ENCODE measurements around the gene GFPT2.

Gene GFPT2

DNA sequence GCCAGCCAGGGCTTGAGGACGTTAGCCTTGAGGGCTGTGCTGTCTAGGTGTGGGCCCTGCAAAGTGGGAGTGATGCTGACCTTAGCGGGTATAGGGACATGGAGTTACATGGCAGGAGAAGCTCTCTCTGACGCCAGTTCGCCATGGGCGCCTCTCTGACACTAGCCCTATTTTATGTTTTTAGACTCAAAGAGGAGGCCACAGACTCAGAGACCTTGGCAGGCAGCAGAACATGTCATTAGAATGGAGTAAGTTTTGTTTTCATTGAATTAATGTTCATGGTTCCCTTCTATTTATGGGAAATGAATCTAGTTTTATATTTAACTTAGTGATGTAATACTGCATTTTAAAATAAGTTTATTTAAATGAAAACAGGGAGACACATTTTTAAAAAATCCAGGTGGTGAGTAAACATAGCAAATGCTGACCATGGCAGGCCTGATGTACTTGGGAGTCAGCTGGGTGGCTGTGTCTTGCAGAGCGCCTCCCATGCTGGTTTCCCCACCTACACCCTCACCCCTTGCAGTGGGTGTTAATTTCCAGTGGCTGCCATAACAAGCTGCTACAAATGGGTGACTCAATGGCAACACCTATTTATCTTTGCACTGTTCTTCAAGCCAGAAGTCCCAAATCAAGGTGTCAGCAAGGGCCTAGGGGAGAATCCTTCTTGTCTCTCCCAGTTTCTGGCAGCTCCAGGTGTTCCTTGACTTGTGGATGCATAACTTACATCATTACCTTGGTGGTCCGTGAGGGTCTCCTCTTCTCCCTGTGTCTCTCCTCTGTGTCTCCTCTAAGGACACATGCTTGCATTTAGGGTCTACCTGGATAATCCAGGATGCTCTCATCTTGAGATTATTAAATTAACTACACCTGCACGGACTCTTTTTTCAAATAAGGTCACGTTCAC is 25.6 kb upstream of the GFPT2 start:
- FAIRE-seq = no peak

DNA sequence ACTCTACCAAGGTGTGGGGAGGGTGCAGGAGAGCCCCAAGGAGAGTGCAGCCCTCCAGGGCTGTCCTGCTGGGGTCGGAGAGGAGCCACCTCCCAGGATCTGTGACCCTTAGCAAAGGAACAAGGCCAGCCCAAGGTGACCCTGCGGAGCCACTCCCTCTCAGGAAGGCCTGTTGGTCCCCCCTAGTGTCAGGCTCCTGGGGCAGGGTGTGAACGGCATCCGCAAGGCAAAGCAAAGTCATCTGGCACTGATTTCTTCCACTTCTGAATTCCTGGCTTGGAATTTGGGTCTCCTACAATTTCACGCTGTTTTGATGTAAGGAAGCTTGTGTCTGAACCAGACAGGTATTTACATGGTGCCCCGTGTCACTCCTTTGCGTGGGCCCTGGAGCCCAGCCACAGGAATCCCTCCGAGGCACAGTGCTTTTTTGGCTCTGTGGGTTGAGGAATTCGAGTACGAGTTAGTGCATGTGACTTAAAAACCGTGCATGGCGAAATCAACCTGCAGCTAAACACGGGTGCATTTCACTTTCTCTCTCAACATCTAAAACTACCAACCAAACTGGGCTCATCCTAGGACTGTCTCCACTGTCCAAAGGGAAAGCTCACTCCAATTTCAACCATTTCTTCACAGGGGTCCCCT is 24.5 kb upstream of the GFPT2 start:
- FAIRE-seq = no peak

DNA sequence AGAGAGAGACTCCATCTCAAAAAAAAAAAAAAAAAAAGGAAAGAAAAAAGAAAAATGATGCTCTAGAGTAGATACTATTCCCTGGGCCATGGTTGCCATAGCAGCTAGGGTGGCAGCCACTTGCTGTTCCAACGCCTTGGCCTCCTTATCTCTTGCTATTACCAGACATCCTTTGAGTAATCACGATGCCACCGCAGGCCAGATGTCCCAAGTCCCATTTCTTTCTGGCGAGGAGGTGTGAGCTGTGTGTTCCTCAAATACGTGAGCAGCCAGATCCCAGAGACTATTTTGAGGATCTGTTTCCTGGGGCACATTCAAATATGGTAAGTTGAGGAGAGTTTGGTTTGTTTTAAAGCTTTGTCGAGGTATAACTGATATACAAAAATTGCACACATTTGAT is 23.4 kb upstream of the GFPT2 start:
- no peak for FAIRE-seq

DNA sequence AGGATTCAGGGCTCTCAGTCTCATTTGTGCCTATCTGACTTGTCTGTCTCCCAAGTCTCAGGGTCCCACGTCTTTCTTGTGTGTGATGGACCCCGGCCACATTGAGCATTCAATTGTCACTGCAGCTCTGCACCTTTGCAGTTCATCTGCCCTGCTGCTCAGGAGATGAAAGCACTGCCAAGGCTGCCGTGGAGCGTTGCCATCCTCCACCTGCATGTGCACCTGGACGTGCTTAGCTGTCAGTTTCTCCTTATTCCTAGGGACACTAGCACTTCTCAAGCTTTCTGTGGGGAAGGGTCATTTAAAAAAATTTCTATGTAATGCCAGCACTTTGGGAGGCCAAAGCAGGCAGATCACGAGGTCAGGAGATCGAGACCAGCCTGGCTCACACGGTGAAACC is 22.8 kb upstream of the GFPT2 start:
- FAIRE-seq = no peak

DNA sequence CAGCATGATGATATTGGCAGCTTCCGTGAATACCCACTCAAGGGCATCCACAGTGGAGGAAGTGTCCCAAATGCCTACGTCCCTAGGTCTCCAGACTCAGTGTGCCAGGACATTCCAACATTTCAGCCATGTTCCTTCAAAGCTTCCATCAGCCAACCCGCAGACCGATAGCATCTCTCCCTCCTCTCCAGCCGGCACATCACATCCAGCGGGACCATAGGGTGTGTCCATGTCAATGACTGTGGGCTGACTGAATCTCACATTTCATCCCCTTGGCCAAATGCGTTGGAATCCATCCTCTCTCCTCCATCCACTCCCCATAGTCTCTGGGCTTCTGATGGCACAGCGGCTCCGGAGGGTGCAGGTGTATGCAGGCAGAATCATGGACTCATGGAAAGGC is 22.2 kb upstream of the GFPT2 start:
- no peak for FAIRE-seq

DNA sequence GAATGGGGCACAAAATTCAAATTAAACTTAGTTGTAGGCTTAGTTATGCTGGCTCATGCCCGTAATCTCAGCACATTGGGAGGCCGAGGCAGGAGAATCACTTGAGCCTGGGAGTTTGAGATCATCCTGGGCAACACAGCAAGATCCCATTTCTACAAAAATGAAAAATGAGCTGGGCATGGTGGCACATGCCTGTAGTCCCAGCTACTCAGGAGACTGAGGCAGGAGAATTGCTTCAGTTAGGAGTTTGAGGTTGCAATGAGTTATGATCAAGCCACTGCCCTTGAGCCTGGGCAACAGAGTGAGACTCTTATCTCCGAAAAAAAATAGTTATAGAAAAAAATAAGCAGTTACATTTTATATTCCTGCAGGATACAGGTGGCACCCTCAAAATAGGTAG is 20.7 kb upstream of the GFPT2 start:
- no peak for FAIRE-seq

DNA sequence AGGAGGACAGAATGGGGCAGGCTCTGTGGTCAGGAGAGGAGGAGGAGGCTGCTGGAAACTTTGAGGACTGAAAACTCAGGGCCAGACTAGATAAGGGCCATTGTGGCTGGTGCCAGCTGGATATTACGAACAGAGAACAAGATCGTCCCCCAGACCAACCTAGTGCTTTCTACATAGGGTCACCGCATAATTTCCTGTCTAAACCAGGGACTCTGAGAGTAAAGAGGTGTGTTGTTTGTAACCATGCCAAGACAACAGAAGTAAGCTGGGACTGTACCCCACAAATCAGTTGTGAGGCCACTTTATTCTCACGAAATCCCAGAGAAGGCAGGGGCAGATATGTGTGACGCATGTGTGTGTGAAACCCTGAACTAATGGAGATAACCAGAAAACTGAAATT is 20.3 kb upstream of the GFPT2 start:
- no peak for FAIRE-seq

DNA sequence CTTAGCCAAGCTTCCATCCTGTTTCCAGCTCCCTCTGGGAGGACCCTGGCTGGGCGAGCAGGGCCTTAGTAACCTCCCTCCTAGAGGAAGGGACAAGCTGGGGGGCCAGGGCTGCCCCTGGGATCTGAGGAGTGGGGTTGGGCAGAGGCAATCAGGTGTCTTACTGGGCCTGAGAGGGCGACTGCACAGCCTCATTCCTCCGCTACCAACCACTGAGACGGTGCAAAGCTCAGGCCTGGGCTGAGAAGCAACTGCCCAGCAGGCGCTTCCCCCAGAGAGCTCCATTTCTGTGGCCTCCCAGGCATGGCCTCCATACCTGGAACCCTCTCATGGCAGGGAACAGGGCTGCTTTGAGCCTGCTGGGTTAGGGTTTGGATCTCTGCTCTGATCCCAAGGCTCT is 18.8 kb upstream of the GFPT2 start:
- FAIRE-seq = no peak

DNA sequence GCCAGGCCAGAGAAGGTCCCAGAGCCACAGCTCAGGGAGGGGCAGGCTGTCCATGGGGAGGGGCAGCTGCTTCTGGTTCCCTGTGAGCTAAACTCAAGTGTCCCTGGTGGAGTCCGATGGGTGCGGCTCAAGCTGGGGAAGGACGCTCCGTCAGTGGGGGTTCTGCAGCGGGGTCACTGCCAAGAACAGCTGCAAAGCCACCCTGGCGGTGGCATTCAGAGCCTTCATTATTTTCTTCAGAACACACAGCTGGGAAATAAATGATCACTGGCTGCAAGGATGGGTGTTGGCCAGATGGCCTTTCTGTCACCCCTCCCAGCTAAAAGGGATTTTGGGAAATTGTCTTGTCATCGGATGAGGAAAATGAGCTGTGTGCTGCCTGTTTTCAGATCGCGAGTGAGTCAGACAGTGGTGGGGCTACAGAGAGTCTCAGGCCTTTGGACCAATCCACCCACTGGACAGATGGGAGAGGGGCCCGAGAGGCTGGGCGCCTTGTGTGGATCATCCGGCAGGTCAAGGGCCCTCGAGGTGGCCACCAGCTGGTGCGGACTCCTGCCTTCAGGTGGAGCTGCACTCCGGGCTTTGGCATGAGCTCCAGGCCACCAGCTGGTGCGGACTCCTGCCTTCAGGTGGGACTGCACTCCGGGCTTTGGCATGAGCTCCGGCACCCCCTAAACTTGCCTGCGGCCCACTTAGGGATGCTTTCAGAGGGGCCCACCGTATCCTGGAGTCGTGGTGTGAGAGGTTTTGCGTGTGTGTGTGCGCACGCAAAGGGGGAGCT is 17.9 kb upstream of the GFPT2 start:
- no peak for FAIRE-seq

DNA sequence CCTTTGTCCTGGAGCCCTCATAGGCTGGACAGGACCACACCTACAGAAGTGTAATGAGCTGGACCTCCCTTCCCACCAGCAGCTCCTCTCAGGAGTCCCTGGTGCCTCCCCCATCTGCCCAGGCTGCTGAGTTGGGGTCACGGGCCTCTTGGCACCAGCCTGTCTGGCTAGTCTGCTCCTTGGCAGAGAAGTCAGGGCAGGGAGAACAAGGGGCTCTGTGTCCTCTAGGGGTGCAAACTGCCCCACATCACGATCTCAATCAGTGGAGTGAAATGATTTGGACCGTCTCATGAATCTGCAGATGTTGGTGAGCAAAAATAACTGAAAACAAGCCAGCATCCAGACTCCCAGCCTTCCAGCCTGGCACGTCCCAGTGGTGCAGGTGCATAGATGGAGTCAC is 14.9 kb upstream of the GFPT2 start:
- no peak for FAIRE-seq

DNA sequence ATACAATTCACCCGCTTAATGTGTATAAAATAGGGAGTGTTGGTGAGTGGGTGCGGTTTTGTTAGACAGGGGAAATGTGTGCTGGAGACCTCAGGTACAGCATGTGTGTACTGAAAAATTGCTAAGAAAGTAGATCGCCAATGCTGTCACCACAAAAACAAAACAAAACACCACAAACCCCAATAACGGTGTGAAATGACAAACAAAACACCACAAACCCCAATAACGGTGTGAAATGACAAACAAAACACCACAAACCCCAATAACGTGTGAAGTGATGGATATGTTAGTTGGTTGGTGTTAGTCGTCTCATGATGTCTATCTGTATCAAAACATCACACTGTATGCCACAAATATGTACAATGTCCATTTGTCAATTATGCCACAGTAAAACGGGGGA is 14.2 kb upstream of the GFPT2 start:
- FAIRE-seq = no peak

DNA sequence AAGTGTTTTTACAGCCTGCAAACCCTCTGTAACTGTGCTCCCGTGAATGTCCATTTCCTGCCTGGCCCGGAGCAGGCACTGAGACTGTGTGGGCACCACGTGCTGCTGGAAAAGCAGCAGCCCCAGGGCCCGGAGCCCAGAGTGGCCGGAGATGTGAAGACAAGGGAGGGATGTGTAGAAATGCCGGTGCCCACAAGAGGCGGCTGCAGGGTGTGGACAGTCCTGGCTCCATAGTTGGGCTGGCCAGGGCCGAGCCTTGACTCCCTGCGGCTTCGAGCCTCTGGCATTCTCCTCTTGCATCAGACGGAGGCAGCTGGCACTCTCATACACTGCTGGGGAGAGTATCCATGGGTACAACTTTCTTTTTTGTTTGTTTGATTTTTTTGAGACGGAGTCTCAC is 13.2 kb upstream of the GFPT2 start:
- no peak for FAIRE-seq

DNA sequence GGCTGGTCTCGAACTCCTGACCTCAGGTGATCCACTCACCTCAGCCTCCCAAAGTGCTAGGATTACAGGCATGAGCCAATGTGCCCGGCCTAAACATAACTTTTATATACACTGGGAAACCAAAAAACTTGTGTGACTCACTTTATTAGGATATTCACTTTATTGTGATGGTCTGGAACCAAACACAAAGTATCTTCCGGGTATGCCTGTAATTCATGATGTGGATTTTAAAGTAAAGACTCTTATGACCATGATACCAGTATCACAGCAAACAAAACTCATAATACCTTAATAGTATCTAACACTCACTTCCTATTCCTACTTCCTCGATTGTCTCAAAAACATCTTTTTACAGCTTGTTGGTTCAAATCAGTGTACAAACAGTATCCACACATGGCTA is 12.7 kb upstream of the GFPT2 start:
- FAIRE-seq = no peak

DNA sequence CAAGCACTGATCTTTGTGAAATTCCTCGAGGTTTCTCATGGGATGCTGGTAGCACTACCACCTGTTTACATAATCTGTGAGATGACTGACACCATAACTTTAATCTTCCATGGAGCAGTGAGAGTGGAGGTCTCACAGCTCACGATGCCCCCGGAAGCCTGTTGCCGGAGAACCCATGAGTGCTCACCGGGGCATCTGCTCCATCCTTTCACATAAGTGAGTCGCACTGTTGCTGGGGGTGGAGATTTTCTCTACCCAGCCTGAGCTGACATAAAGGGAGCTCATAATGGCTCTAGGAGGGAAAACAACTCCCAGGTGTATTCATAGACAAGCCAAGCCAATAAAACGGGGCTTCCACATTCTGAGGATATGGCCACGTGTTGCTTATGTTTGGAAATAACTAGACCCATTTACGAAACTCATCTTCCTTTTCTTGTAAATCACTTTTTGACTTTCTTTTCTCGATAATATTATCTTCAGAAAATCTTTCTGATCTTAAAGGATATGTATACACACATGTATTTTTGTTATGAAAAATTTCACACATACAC is 11.2 kb upstream of the GFPT2 start:
- FAIRE-seq = no peak

DNA sequence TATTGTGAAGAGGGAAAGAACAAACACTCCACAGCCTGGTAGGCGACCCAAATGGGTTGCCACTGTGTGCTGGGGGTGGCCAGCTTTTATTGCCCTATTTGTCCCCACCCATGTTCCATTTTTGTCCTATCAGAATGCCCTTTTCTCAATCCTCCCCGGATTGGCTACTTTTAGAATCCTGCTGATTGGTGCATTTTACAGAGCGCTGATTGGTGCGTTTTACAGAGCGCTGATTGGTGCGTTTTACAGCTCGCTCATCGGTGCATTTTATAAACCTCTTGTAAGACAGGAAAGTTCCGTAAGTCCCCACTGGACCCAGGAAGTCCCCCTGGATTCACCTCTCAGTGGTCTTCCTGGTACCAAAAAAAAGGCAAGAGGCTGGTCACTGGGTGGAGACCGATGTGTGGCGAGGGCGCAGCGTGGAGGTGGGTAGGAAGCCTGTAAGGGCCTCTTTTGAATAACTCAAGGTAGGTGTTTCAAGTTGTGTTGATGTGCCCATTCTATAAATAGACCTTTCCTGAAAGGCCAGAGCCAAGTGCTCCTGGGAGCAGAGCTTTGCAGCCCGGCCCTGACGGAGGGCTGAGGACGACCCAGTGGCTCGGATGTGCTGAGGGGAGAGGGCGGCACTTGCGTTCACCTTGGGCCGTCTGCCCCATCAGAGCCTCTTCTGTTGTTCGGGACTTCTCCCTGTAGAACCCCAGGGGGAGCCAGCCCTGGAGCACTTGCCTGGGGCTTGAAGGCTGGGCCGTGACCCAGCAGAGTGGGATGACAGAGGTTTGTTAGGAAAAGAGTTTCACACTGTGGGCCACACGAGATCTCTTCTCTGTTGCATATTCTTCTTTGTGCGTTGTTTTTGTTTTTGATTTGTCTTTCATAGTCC is 7.2 kb upstream of the GFPT2 start:
- no peak for FAIRE-seq

DNA sequence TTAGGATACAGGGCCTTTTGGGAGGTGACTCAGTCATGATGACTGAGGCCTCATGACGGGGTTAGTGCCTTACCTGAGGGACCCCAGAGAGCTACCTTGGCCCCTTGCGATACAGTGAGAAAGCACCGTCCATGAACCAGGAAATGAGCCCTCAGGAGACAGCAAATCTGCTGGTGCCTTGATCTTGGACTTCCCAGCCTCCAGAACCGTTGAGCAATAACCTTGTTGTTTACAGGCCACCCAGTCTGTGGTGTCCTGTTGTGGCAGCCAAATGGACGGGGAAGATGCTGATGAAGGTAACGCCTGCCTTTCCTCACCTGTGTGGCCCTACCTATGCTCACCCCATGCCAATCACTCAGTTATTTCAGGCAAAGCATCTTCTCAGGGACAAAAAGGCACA is 5.6 kb upstream of the GFPT2 start:
- FAIRE-seq = no peak

DNA sequence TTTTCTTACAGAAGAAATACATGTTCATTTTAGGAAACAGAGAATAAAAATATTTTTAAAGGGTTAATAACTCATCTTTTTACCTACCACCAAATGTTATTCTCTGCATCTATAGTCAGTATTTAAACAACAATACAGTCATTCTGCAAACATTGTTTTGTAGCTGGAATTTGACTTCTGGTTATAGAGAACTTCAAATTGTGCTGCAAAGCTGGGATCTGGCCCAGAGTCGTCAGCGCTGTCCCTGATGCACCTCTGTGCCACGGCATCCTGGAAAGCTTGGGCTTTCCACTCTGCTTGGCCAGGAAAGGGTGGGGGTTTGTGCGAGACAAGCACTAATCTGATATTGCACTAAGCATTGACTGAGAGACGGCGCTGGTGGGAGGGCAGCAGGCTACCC is 5.0 kb upstream of the GFPT2 start:
- FAIRE-seq = no peak

DNA sequence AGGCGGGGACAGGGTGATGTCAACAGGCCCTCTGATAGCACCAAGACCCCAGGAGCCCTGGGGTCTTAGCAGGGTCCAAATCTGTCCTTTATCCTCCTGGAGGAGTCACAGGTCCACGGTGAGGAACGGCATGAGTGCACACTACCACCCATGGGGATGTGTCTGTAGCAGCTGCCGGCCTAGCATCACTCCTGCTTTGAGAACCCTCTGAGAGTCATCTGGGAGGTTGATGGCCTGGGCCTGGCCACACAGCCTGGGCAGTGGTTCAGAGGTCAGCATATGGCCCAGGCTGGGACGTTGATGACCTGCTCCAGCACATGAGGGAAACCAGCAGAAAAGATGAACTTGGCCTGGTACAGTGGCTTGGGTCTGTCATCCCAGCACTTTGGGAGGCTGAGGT is 1.8 kb upstream of the GFPT2 start:
- no peak for FAIRE-seq

DNA sequence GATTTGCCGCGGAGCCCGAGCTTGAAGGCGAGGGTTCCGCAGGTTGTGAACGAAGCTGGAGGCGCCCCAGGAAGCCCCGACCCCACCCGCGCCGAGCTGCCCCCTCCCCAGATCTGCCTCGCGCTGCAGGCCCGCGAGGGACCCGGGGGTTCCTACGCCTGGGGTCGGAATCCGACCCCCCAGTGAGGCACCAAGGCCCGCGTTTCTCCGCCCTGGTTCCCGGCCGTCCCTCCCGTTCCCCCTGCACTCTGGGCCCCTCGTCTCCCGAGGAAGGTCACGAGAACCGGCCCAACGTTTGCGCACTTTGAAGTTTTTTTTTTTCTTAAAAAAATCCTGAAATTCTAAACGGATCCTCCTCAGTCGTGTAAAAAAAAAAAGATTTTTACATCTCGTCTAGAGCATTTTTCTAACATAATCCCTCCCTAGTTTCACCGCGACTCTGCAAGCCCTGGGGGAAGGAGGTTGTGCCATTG is 880 bp upstream of the GFPT2 start:
- FAIRE-seq = no peak

DNA sequence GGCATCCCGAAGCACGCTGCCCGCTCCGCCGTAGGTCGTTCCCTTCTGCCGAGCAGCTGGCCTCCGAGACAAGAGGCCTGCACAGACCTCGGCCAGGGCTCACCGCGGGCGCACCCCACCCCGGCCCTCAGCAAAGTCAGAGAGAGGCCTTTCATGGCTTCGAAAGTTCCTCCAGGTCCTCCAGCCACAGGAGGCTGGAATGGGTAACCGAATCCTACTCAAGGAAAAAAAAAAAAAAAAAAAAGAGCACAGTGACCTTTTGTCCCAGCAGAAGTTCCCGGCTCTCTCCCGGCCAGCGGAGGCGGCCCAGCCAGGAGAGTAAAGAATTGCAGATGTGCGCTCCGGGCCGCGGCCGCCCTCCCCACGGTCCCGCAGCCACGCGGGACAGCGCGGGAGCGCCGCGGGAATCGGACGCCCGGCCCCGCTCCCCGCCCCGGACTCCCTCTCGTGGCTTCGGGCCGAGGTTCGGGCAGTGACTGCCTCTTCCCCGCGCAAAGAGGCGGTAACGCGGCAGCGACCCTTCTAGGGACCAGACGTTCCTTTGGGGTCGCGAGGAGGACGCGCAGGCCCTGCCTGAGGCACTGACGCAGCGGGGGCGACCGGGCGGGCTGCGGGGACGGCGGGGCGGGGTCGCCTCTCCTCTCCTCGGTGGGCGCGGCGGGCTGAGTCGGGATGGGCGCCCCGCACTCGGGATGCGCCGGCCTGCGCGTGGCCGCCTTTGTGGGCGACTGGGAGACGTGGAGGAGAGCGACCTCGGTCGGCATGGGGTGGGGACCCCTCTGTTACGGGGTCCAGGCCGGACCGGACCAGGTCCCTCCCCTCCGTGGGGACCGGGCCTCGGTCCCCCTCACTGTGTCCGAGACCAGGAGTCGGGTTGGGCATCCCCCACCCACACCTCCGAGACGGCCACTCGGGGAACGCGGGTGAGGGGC is 754 bp downstream of the GFPT2 start:
- FAIRE-seq = no peak

All from G401.6 (cell line).